ENCODE results near the gene SHH. TPM values are rescaled to one million over a fixed set of nuclear protein-coding genes. Genes with fewer than 3 reads are reported as not detected.

The SHH gene
- total and polyA plus RNA-seq, 2 donors (not counting 3 experiments of a cell fraction or from before 2014, with no cell fraction given): not detected

DNA sequence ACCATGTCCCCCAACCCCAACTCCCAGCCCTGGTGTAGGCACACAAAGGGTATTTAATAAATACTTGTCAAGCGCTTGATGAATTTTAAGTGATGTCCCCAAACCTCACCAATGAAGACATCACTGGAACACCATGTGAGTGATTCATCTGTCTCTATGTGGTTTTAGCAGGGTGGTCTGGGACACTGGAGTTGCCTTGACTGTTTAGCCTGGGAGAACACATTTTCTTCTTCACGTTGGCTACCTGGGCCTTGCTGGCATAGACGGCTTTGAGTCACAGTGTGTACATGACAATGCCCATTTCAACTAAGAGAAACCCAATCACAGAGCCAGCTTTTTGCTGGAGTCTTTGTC lies 24.8 kb upstream of the SHH start:
- Histone ChIP-seq H3K27ac (ENCODE audit: insufficient read depth, low read depth, low read length) (no peak overlapping the region), H4K20me1 (replicated peaks; ENCODE audit: control insufficient read depth, extremely low read depth, insufficient read depth, low read length) (no peaks in the 10 kb centered on the region), H3K9me1 (replicated peaks; ENCODE audit: control insufficient read depth, extremely low read depth, insufficient read depth, low read length) (no peaks in the 10 kb centered on the region), H3K9ac (replicated peaks; ENCODE audit: extremely low read depth, insufficient read depth, low read length) (no peak overlapping the region), H3K79me2 (ENCODE audit: control insufficient read depth, insufficient read depth, low read length) (no peaks in the 10 kb centered on the region), H2AFZ (ENCODE audit: low read depth, low read length) (no peak overlapping the region), H3K9me3 (replicated peaks; ENCODE audit: control insufficient read depth, insufficient read depth, low read length) (no peaks in the 10 kb centered on the region), H3K36me3 (ENCODE audit: control insufficient read depth in 2 of 2, extremely low read depth in 1 of 2, insufficient read depth in 2 of 2, low read length in 2 of 2) (no peaks in the 10 kb centered on the region), H3K4me1 (ENCODE audit: control insufficient read depth, extremely low read depth, insufficient read depth, low read length) (no peaks in the 10 kb centered on the region), H3K4me2 (ENCODE audit: insufficient read depth, low read length) (no peak overlapping the region), H3K4me3 (replicated peaks in 1 of 3; ENCODE audit: insufficient read depth in 1 of 3, low read depth in 1 of 3, low read length in 3 of 3) (no peak overlapping the region), H3K27me3 (ENCODE audit: control insufficient read depth in 2 of 2, insufficient read depth in 2 of 2, low read length in 2 of 2) (no peaks in the 10 kb centered on the region)
- intact Hi-C loops (cut with micrococcal nuclease): no loop called here
- dilution Hi-C loops (cut with MboI; ENCODE audit: extremely low pct_ligation_motif_present, low sequenced_read_pairs): no loop called here
- ChIA-PET CTCF (no interaction called here), POLR2A (no interaction called here)
- FAIRE-seq (no peak), DNase-seq (ENCODE audit: low read depth, low spot score) (no peak)
- TF ChIP-seq, protein P1, sequence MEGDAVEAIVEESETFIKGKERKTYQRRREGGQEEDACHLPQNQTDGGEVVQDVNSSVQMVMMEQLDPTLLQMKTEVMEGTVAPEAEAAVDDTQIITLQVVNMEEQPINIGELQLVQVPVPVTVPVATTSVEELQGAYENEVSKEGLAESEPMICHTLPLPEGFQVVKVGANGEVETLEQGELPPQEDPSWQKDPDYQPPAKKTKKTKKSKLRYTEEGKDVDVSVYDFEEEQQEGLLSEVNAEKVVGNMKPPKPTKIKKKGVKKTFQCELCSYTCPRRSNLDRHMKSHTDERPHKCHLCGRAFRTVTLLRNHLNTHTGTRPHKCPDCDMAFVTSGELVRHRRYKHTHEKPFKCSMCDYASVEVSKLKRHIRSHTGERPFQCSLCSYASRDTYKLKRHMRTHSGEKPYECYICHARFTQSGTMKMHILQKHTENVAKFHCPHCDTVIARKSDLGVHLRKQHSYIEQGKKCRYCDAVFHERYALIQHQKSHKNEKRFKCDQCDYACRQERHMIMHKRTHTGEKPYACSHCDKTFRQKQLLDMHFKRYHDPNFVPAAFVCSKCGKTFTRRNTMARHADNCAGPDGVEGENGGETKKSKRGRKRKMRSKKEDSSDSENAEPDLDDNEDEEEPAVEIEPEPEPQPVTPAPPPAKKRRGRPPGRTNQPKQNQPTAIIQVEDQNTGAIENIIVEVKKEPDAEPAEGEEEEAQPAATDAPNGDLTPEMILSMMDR (IDR thresholded peaks at IDR 0.05; ENCODE audit: extremely low read depth in 1 of 2, insufficient read depth in 1 of 2, low read depth in 1 of 2, low read length in 2 of 2): no peak
- TF ChIP-seq EZH2 (IDR thresholded peaks at IDR 0.05; ENCODE audit: borderline replicate concordance, low read depth, low read length, severe bottlenecking) (no peak), POLR2AphosphoS5 (IDR thresholded peaks at IDR 0.05; ENCODE audit: insufficient read depth, low read depth, low read length) (no peak), FOS (IDR thresholded peaks at IDR 0.05; ENCODE audit: borderline replicate concordance, insufficient read depth, low read length) (no peak), JUN (IDR thresholded peaks at IDR 0.05; ENCODE audit: borderline replicate concordance, insufficient read depth, insufficient read length, low read depth) (no peak), MYC (IDR thresholded peaks at IDR 0.05; ENCODE audit: low read depth, low read length) (no peak), GATA2 (IDR thresholded peaks at IDR 0.05; ENCODE audit: insufficient read depth, insufficient read length, low read depth, low read length) (no peak), POLR2A (IDR thresholded peaks at IDR 0.05; ENCODE audit: low read depth, low read length) (no peak)
- TF ChIP-seq, protein P2, sequence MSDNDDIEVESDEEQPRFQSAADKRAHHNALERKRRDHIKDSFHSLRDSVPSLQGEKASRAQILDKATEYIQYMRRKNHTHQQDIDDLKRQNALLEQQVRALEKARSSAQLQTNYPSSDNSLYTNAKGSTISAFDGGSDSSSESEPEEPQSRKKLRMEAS (IDR thresholded peaks at IDR 0.05; ENCODE audit: insufficient read depth, insufficient read length): no peak
- no TSS peak for BruUV-seq (replicated peaks)
